SK-N-SH treated with all-trans-retinoic acid at 6 μM for 48 hours (cell line): ENCODE data around the gene SCARF2.

ENCODE experiments used
- ARNTL ChIP-seq: fragments of 450-650 bp; formaldehyde crosslinking; IDR thresholded peaks from 2 replicates; pipeline ENCODE4 v1.5.0; 2020; ENCODE audit warnings: low read depth, mild to moderate bottlenecking, moderate library complexity, borderline replicate concordance
- ZFP30 ChIP-seq: fragments of 450-650 bp; formaldehyde crosslinking; IDR thresholded peaks from 2 replicates; pipeline ENCODE4 v1.5.0; 2022; ENCODE audit warnings: mild to moderate bottlenecking, moderate library complexity

GRCh38 chr22:20413217-20414058 lies 24.2 kb downstream of the SCARF2 start:
- TF ChIP-seq ZFP30 (CRISPR knock-in tag), result no peak
- TF ChIP-seq ARNTL (CRISPR knock-in tag), result no peak
